A549 treated with GW870086 at 1 μM for 4 hours (cell line): ENCODE measurements around the gene SLF1. TPM values are rescaled to one million over a fixed set of nuclear protein-coding genes. Genes with fewer than 3 reads are reported as not detected.

ENCODE experiments used
- total RNA-seq: library from RNA; stranded (reverse); fragments of 200-300 nt; extraction: Qiagen RNA extraction; gene quantifications from 5 replicates; pipeline ENCODE4 v1.2.3, GENCODE V29; 2022; ENCODE audit warnings: low read depth

The SLF1 gene
- total RNA-seq = 6.8 to 10.5 TPM (median 9.1 TPM) in 5 replicates

DNA sequence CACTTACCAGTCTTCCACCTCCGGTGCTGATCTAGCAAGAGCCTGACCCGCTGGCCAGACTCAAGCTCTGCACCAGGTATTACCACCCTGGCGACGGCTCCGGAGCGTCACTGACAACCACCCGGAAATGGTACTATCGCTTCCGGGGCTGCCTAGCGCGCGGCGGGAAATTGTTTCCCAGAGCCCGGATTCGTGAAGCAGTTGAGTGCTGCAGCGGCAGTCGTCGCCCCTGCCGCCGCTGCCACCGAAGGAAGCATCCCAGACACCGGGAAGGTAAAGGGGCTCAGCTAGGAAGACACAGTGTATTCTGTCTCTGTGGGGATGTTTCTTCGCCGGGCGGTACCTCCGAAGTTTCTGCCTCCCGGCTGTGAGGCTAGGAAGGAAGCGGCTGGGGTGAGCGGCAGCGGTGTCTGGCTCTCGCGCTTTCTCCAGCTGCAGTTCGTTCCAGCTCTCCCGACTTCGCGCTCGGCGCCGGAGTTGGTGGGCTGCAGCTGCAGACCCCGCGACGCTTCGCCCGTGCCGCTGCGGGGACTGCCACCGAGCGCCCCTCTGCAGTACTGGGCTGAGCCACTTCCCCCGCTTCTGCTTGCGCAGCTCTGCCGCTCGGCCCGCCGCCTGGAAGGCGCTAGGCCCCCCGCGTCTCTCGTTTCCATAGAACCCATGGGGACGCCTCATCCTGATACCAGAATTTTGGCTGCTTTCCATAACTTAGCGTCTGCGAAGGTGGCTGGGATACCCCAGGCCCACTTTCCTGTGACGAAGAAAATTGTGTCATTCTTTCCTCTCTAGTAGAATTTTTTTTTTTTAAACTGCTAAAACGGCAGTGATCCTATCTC, at the start of gene SLF1, which contains the start of gene KIAA0825:
Gene SLF1 (plus strand): TSS at position 177 of the 836 bp plus-strand sequence. CDS start 10,142 bp downstream, outside the sequence.
Gene KIAA0825 (minus strand): TSS at position 112 of the 836 bp plus-strand sequence. CDS start 81,478 bp downstream, outside the sequence.

Other genes with a start within 250 kb of the SLF1 start
- gene KIAA0825, start 65 bp upstream of the SLF1 start, total RNA-seq = 0.41 to 0.60 TPM (median 0.50 TPM) in 5 replicates